Left ventricle myocardium inferior (tissue), 1 donor: ENCODE results near the gene CDK6. TPM values are rescaled to one million over a fixed set of nuclear protein-coding genes. Genes with fewer than 3 reads are reported as not detected.
A peak's percentile ranks its signal among the peaks of the same experiment; 100 is the strongest.

Source experiments
- DNase-seq: peaks from one replicate; pipeline ENCODE4 v3.0.0-alpha.2; 2020
- H3K27ac ChIP-seq: fragments of 200-600 bp; replicated peaks from 2 replicates; pipeline ENCODE4 v1.8.0; 2021
- H3K27me3 ChIP-seq: fragments of 200-600 bp; 2 replicates; pipeline ENCODE4 v1.8.0; 2021; ENCODE audit warnings: low read depth
- H3K36me3 ChIP-seq: fragments of 200-600 bp; 2 replicates; pipeline ENCODE4 v1.8.0; 2021
- H3K4me1 ChIP-seq: fragments of 200-600 bp; 2 replicates; pipeline ENCODE4 v1.8.0; 2021
- H3K4me3 ChIP-seq: fragments of 200-600 bp; 2 replicates; pipeline ENCODE4 v1.8.0; 2021; ENCODE audit warnings: mild to moderate bottlenecking, moderate library complexity
- H3K9me3 ChIP-seq: fragments of 200-600 bp; replicated peaks from 2 replicates; pipeline ENCODE4 v1.8.0; 2021
- CTCF ChIP-seq: fragments of 200-600 bp; IDR thresholded peaks from 2 replicates; pipeline ENCODE4 v1.8.0; 2021; ENCODE audit warnings: antibody characterized with exemption, mild to moderate bottlenecking, borderline replicate concordance
- intact Hi-C: fragments of 100-400 bp; cut with micrococcal nuclease; formaldehyde crosslinking; loops from one replicate; pipeline ENCODE4 v1.11.0; 2022
- total RNA-seq: library from RNA; stranded (reverse); fragmentation: NEBNext Ultra II Directional; extraction: Animal tissue kit (Norgen Biotek cat#: 25700); gene quantifications from one replicate; pipeline ENCODE4 v1.2.1, GENCODE V29; 2021
- donor health status: DM: no; HTN: yes; CAD: no; lungs with severe emphysema.

CDK6 gene
- total RNA-seq, 1 donor from 2014 or later, result 16.5 TPM

GRCh38 chr7:92715963-92716362, 120.4 kb downstream of the CDK6 start:
- intact Hi-C loops, result loop anchor here (10.0 kb wide), 1 partner anchor 69 kb away; no protein-coding TSS in a partner anchor
- H3K36me3 ChIP-seq, result no peaks in the 10 kb centered on the region
- no peak for DNase-seq
- no peaks in the 10 kb centered on the region for H3K9me3 ChIP-seq
- H3K4me1 ChIP-seq, result peaks cover 60% of the 10 kb centered on the region
- no peaks in the 10 kb centered on the region for H3K27me3 ChIP-seq
- H3K27ac ChIP-seq, result peak overlapping the region; percentile 93
- H3K4me3 ChIP-seq, result no peak overlapping the region
- no peak for TF ChIP-seq CTCF

- H3K27ac ChIP-seq, result peak overlapping the region; percentile 93
Measured at GRCh38 chr7:92714767-92715166, 121.6 kb downstream of the CDK6 start.

GRCh38 chr7:92714280-92714679, 122.1 kb downstream of the CDK6 start:
- peaks cover 53% of the 10 kb centered on the region for H3K4me1 ChIP-seq
- no peaks in the 10 kb centered on the region for H3K9me3 ChIP-seq
- intact Hi-C loops, result loop anchor here (10.0 kb wide), 1 partner anchor 71 kb away; no protein-coding TSS in a partner anchor
- no peaks in the 10 kb centered on the region for H3K36me3 ChIP-seq
- peak overlapping the region; percentile 93 for H3K27ac ChIP-seq
- H3K27me3 ChIP-seq, result no peaks in the 10 kb centered on the region
- no peak for DNase-seq
- no peak overlapping the region for H3K4me3 ChIP-seq
- TF ChIP-seq CTCF, result no peak

More at GRCh38 chr7:92714767-92715166, 121.6 kb downstream of the CDK6 start:
- DNase-seq, result no peak
- Histone ChIP-seq H3K27me3 (no peaks in the 10 kb centered on the region), H3K4me1 (peaks cover 54% of the 10 kb centered on the region), H3K36me3 (no peaks in the 10 kb centered on the region), H3K4me3 (no peak overlapping the region), H3K9me3 (no peaks in the 10 kb centered on the region)
- intact Hi-C loops, result loop anchor here (10.0 kb wide), 1 partner anchor 70 kb away; no protein-coding TSS in a partner anchor
- no peak for TF ChIP-seq CTCF

GRCh38 chr7:92709912-92710311, 126.5 kb downstream of the CDK6 start:
- intact Hi-C loops, result loop anchor here (10.0 kb wide), 1 partner anchor 75 kb away; no protein-coding TSS in a partner anchor
- Histone ChIP-seq H3K36me3 (no peaks in the 10 kb centered on the region), H3K4me1 (peaks cover 18% of the 10 kb centered on the region), H3K27ac (no peak overlapping the region), H3K4me3 (no peak overlapping the region), H3K27me3 (no peaks in the 10 kb centered on the region), H3K9me3 (peaks cover 4% of the 10 kb centered on the region)
- no peak for TF ChIP-seq CTCF
- no peak for DNase-seq

GRCh38 chr7:92709150-92709549, 127.2 kb downstream of the CDK6 start:
- H3K4me1 ChIP-seq, result peaks cover 12% of the 10 kb centered on the region
- H3K9me3 ChIP-seq, result peaks cover 9% of the 10 kb centered on the region
- H3K27me3 ChIP-seq, result no peaks in the 10 kb centered on the region
- no peak overlapping the region for H3K4me3 ChIP-seq
- no peaks in the 10 kb centered on the region for H3K36me3 ChIP-seq
- no peak overlapping the region for H3K27ac ChIP-seq
- intact Hi-C loops, result no loop called here
- TF ChIP-seq CTCF, result no peak
- DNase-seq, result no peak
